Neural progenitor cell (in vitro differentiated cells): Measurements from ENCODE around the gene SYNGR3. TPM values are rescaled to one million over a fixed set of nuclear protein-coding genes. Genes with fewer than 3 reads are reported as not detected.

Experiments
- DNase-seq: peaks from one replicate; pipeline ENCODE4 v3.0.0-alpha.2; 2016; ENCODE audit warnings: low spot score
- H2AFZ ChIP-seq: fragments of 200-600 bp; sonication (generic); replicated peaks from 2 replicates; pipeline ENCODE4 v1.6.1; 2016; ENCODE audit warnings: antibody characterized with exemption
- H3F3A ChIP-seq: fragments of 200-600 bp; sonication (generic); 2 replicates; pipeline ENCODE4 v1.6.1; 2016; ENCODE audit warnings: antibody characterized with exemption, low read depth
- H3K27ac ChIP-seq: fragments of 200-600 bp; sonication (generic); 2 replicates; pipeline ENCODE4 v1.5.1; 2016; ENCODE audit warnings: mild to moderate bottlenecking
- H3K27me3 ChIP-seq: fragments of 200-600 bp; sonication (generic); 2 replicates; pipeline ENCODE4 v1.6.1; 2016; ENCODE audit warnings: mild to moderate bottlenecking, moderate library complexity
- H3K36me3 ChIP-seq: fragments of 200-600 bp; sonication (generic); 2 replicates; pipeline ENCODE4 v1.5.1; 2016
- H3K4me1 ChIP-seq: fragments of 200-600 bp; sonication (generic); 2 replicates; pipeline ENCODE4 v1.6.1; 2016; ENCODE audit warnings: mixed run types
- H3K4me2 ChIP-seq: fragments of 200-600 bp; sonication (generic); 2 replicates; pipeline ENCODE4 v1.6.1; 2016
- H3K4me3 ChIP-seq: fragments of 200-600 bp; sonication (generic); 2 replicates; pipeline ENCODE4 v1.5.1; 2016
- H3K79me2 ChIP-seq: fragments of 200-600 bp; sonication (generic); 2 replicates; pipeline ENCODE4 v1.6.1; 2016; ENCODE audit warnings: low read depth
- H3K9ac ChIP-seq: fragments of 200-600 bp; sonication (generic); 2 replicates; pipeline ENCODE4 v1.6.1; 2016
- H3K9me3 ChIP-seq: fragments of 200-600 bp; sonication (generic); 2 replicates; pipeline ENCODE4 v1.5.1; 2016; ENCODE audit warnings: low read depth
- H4K20me1 ChIP-seq: fragments of 200-600 bp; sonication (generic); 2 replicates; pipeline ENCODE4 v1.6.1; 2016; ENCODE audit warnings: low read depth
- H3K27ac Mint-ChIP-seq: 3 replicates; pipeline ENCODE4 v1.8.0; 2021; ENCODE audit warnings: mixed read lengths
- H3K27me3 Mint-ChIP-seq: 2 replicates; pipeline ENCODE4 v1.8.0; 2022; ENCODE audit warnings: low read depth, mild to moderate bottlenecking, inconsistent platforms, moderate library complexity, mixed read lengths; ENCODE audit not compliant: insufficient read depth
- H3K36me3 Mint-ChIP-seq: 3 replicates; pipeline ENCODE4 v1.8.0; 2021; ENCODE audit warnings: mixed read lengths
- H3K4me1 Mint-ChIP-seq: 3 replicates; pipeline ENCODE4 v1.8.0; 2021; ENCODE audit warnings: mixed read lengths
- H3K4me3 Mint-ChIP-seq: 3 replicates; pipeline ENCODE4 v1.8.0; 2021; ENCODE audit warnings: mild to moderate bottlenecking, moderate library complexity, mixed read lengths
- H3K9me3 Mint-ChIP-seq: 3 replicates; pipeline ENCODE4 v1.8.0; 2020; ENCODE audit warnings: mixed read lengths
- CTCF ChIP-seq: fragments of 200-600 bp; sonication (generic); IDR thresholded peaks from 2 replicates; pipeline ENCODE4 v1.5.1; 2017; ENCODE audit warnings: antibody characterized with exemption, mild to moderate bottlenecking
- EZH2 ChIP-seq: fragments of 200-600 bp; sonication (generic); IDR thresholded peaks from 2 replicates; pipeline ENCODE4 v1.6.1; 2017; ENCODE audit warnings: antibody characterized with exemption, mild to moderate bottlenecking, moderate library complexity
- EZH2phosphoT487 ChIP-seq: fragments of 200-600 bp; sonication (generic); IDR thresholded peaks from 2 replicates; pipeline ENCODE4 v1.6.1; 2017; ENCODE audit warnings: antibody characterized with exemption
- total RNA-seq: library from RNA; depleted of rRNA; stranded (reverse); fragments of >200 nt; gene quantifications from 2 replicates; pipeline ENCODE4 v1.2.3, GENCODE V29; 2015; ENCODE audit warnings: low replicate concordance

The SYNGR3 gene
- total RNA-seq, 1 donor from 2014 or later = 4.4 TPM

GRCh38 chr16:2034696-2035430, 45.1 kb downstream of the SYNGR3 start:
- H4K20me1 ChIP-seq = no peaks in the 10 kb centered on the region
- Mint-ChIP-seq H3K36me3 (no peaks in the 10 kb centered on the region), H3K4me1 (peaks cover 6% of the 10 kb centered on the region), H3K27ac (peak overlapping the region; percentile 57), H3K9me3 (no peaks in the 10 kb centered on the region), H3K4me3 (peak overlapping the region; percentile 30), H3K27me3 (peaks cover 2% of the 10 kb centered on the region)
- no peaks in the 10 kb centered on the region for H3K79me2 ChIP-seq
- no peaks in the 10 kb centered on the region for H3F3A ChIP-seq
- H3K9me3 ChIP-seq = no peaks in the 10 kb centered on the region
- H2AFZ ChIP-seq = no peak overlapping the region
- no peak overlapping the region for H3K4me3 ChIP-seq
- H3K4me2 ChIP-seq = no peak overlapping the region
- peak overlapping the region; percentile 43 for H3K9ac ChIP-seq
- no peak overlapping the region for H3K27ac ChIP-seq
- no peak for TF ChIP-seq EZH2
- no peak for TF ChIP-seq CTCF
- TF ChIP-seq EZH2phosphoT487 = no peak
- H3K27me3 ChIP-seq = no peaks in the 10 kb centered on the region
- no peak for DNase-seq
- peaks cover 6% of the 10 kb centered on the region for H3K4me1 ChIP-seq
- no peaks in the 10 kb centered on the region for H3K36me3 ChIP-seq

DNA sequence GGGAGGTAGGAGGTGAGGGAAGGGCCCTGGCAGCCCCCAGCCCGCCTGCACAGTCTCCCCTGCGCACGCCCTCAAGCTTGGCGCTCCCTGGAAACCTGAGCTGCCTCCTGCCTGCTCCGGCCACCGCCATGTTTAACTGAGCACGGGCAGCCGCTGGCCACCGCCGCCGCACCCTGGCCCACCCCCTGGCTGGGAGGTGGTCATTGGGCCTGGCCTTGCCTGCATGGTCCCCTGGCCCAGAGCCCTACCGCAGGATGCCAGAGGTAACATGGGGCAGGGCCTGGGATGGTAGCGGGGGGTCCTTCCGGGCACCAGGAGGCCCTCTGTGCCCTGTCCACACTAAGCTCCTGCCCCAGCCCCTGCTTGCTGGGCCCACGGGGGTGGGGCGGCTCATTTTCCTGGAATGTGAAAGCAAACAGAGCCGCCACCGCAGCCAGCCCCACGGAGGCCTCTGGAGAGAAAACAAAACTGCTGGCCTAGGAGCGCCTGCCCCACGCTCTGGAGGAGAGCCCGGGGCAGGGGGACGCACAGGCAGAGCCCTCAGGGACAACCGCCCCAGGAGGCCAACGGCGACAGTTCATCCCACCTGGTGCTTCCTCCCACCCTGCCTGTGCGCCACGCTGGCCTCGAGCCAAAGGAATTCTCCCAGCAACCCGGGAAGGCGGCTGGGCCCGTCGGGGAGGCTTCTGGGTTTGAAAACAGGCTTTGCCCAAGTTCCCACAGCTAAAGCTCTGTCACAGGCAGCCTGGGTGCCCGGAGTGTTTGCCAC, 45.8 kb downstream of the SYNGR3 start:
- no peaks in the 10 kb centered on the region for H3K79me2 ChIP-seq
- H3K27me3 Mint-ChIP-seq = peaks cover 2% of the 10 kb centered on the region
- H3K27me3 ChIP-seq = no peaks in the 10 kb centered on the region
- DNase-seq = peak; percentile 47
- H3K27ac Mint-ChIP-seq = no peak overlapping the region
- no peaks in the 10 kb centered on the region for H3K9me3 Mint-ChIP-seq
- H3K4me1 ChIP-seq = peaks cover 6% of the 10 kb centered on the region
- no peaks in the 10 kb centered on the region for H3K36me3 ChIP-seq
- H3K9ac ChIP-seq = peak overlapping the region; percentile 43
- no peak overlapping the region for H3K4me3 ChIP-seq
- TF ChIP-seq EZH2 (no peak), CTCF (no peak), EZH2phosphoT487 (no peak)
- no peaks in the 10 kb centered on the region for H3K9me3 ChIP-seq
- no peaks in the 10 kb centered on the region for H4K20me1 ChIP-seq
- H2AFZ ChIP-seq = no peak overlapping the region
- H3F3A ChIP-seq = no peaks in the 10 kb centered on the region
- H3K27ac ChIP-seq = peak overlapping the region; percentile 72
- no peak overlapping the region for H3K4me2 ChIP-seq
- no peaks in the 10 kb centered on the region for H3K36me3 Mint-ChIP-seq
- H3K4me1 Mint-ChIP-seq = peaks cover 6% of the 10 kb centered on the region
- H3K4me3 Mint-ChIP-seq = no peak overlapping the region

DNA sequence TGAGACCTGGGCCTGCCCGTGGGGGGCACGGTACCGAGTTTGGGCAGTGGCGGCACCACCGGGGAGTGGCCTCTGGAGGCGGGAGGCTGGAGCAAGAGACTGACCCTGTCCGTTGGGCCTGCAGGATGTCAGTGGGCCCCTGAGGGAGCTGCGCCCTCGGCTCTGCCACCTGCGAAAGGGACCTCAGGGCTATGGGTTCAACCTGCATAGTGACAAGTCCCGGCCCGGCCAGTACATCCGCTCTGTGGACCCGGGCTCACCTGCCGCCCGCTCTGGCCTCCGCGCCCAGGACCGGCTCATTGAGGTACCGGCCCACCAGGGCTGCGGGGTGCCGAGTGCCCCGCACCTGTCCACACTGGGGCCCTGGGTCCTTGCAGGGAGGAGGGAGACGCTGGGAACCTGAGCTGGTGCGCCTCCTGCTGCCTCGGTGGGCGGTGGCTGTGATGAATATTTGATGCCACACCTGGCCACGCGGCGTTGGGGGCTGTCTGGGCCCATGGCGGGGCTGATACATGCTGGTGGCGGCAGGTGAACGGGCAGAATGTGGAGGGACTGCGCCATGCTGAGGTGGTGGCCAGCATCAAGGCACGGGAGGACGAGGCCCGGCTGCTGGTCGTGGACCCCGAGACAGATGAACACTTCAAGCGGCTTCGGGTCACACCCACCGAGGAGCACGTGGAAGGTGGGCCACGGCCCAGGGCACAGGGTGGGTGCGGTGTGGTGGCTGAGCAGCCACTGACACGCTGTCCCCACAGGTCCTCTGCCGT, 46.6 kb downstream of the SYNGR3 start:
- H3K36me3 ChIP-seq = no peaks in the 10 kb centered on the region
- no peak overlapping the region for H3K27ac Mint-ChIP-seq
- no peak overlapping the region for H2AFZ ChIP-seq
- H3F3A ChIP-seq = no peaks in the 10 kb centered on the region
- no peaks in the 10 kb centered on the region for H4K20me1 ChIP-seq
- H3K9me3 ChIP-seq = no peaks in the 10 kb centered on the region
- TF ChIP-seq EZH2phosphoT487 = no peak
- no peak for TF ChIP-seq EZH2
- TF ChIP-seq CTCF = no peak
- peaks cover 6% of the 10 kb centered on the region for H3K4me1 ChIP-seq
- no peak overlapping the region for H3K4me3 ChIP-seq
- H3K27ac ChIP-seq = peak overlapping the region; percentile 72
- no peaks in the 10 kb centered on the region for H3K79me2 ChIP-seq
- peaks cover 6% of the 10 kb centered on the region for H3K4me1 Mint-ChIP-seq
- H3K27me3 ChIP-seq = no peaks in the 10 kb centered on the region
- no peak overlapping the region for H3K4me2 ChIP-seq
- H3K4me3 Mint-ChIP-seq = no peak overlapping the region
- DNase-seq = no peak
- peaks cover 2% of the 10 kb centered on the region for H3K27me3 Mint-ChIP-seq
- H3K36me3 Mint-ChIP-seq = no peaks in the 10 kb centered on the region
- peak overlapping the region; percentile 43 for H3K9ac ChIP-seq
- no peaks in the 10 kb centered on the region for H3K9me3 Mint-ChIP-seq
